Measurements from ENCODE around the gene C18orf63.

- no peak for TF ChIP-seq CTCF (IDR thresholded peaks at IDR 0.05; ENCODE audit: insufficient read depth, low read length, poor library complexity, severe bottlenecking)
- TF ChIP-seq EZH2phosphoT487 (conservative IDR thresholded peaks at IDR 0.05; ENCODE audit: low read length) = no peak
Measured at GRCh38 chr18:74303936-74304335, 11.7 kb upstream of the C18orf63 start.

All from SU-DHL-6 (cell line).